ENCODE results near the gene KRTAP6-3. TPM values are rescaled to one million over a fixed set of nuclear protein-coding genes. Genes with fewer than 3 reads are reported as not detected.

The KRTAP6-3 gene
- total and polyA plus RNA-seq, 2 of the 13 experiments (the other 11 are each of a cell fraction or from before 2014, with no cell fraction given) = not detected

DNA sequence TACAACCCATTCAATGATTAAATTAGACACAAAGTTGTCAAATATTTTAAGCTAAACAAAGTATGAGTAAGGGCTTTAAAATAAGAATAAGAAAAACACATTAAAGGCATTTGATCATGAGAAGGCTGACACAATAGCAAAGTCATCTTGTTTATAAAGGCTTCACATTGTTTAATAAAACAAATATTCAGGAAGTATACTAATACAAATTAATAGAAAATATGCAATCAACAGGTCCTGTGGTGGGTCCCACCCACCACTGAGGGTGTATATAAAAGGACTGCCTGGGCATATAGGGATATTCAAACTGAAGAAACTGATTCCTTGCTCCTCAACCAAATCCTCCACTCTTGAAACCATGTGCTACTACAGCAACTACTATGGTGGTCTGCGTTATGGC is 42.7 kb downstream of the KRTAP6-3 start, which contains the start of gene KRTAP20-2:
Gene KRTAP20-2, plus strand, starts transcription at position 301 of the 400 bp plus-strand sequence. Its CDS starts 58 bp downstream, at position 359.
- Histone ChIP-seq H3K9ac (ENCODE audit: insufficient read depth, low read depth, low read length) (no peak within 1 kb of the TSS), H3K4me3 (replicated peaks in 1 of 3; ENCODE audit: insufficient read depth in 1 of 3, low read depth in 2 of 3, low read length in 3 of 3) (no peak within 1 kb of the TSS), H3K79me2 (ENCODE audit: insufficient read depth, low read length) (no peaks in the 10 kb centered on the region), H2AFZ (ENCODE audit: low read length) (no peak within 1 kb of the TSS), H3K4me1 (ENCODE audit: insufficient read depth, low read length) (no peaks in the 10 kb centered on the region), H3K36me3 (replicated peaks in 1 of 2; ENCODE audit: control insufficient read depth in 1 of 2, insufficient read depth in 2 of 2, low read length in 2 of 2) (no peaks in the 10 kb centered on the region), H3K27me3 (ENCODE audit: control insufficient read depth in 1 of 2, insufficient read depth in 2 of 2, low read length in 2 of 2) (no peaks in the 10 kb centered on the region), H3K4me2 (ENCODE audit: low read depth, low read length) (no peak within 1 kb of the TSS), H3K27ac (ENCODE audit: extremely low read length, insufficient read depth, low read length) (no peak within 1 kb of the TSS), H4K20me1 (ENCODE audit: insufficient read depth, low read length) (no peaks in the 10 kb centered on the region), H3K9me3 (ENCODE audit: low read length) (peaks cover 83% of the 10 kb centered on the region)
- CTCF ChIA-PET (ENCODE audit: low intra/inter-chr PET ratio, low total read pairs) = no interaction called here
- 0% methylated on average over 1 of the region's 1 CpG for WGBS (ENCODE audit: low lambda C conversion rate)
- BruUV-seq (replicated peaks) = no TSS peak
- TF ChIP-seq ZNF292 (CRISPR knock-in tag; IDR thresholded peaks at IDR 0.05; ENCODE audit: borderline replicate concordance, low read depth) = no peak
- no peak for TF ChIP-seq ZNF614 (CRISPR knock-in tag; IDR thresholded peaks at IDR 0.05; ENCODE audit: borderline replicate concordance)
- no peak for TF ChIP-seq ZNF572 (CRISPR knock-in tag; IDR thresholded peaks at IDR 0.05)
- TF ChIP-seq SP1 (IDR thresholded peaks at IDR 0.05) = no peak
- TF ChIP-seq SP1 (CRISPR knock-in tag; IDR thresholded peaks at IDR 0.05) = no peak
- TF ChIP-seq ZNF281 (CRISPR knock-in tag; IDR thresholded peaks at IDR 0.05; ENCODE audit: borderline replicate concordance) = no peak
- TF ChIP-seq, protein P1, sequence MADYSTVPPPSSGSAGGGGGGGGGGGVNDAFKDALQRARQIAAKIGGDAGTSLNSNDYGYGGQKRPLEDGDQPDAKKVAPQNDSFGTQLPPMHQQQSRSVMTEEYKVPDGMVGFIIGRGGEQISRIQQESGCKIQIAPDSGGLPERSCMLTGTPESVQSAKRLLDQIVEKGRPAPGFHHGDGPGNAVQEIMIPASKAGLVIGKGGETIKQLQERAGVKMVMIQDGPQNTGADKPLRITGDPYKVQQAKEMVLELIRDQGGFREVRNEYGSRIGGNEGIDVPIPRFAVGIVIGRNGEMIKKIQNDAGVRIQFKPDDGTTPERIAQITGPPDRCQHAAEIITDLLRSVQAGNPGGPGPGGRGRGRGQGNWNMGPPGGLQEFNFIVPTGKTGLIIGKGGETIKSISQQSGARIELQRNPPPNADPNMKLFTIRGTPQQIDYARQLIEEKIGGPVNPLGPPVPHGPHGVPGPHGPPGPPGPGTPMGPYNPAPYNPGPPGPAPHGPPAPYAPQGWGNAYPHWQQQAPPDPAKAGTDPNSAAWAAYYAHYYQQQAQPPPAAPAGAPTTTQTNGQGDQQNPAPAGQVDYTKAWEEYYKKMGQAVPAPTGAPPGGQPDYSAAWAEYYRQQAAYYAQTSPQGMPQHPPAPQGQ (CRISPR knock-in tag; IDR thresholded peaks at IDR 0.05; ENCODE audit: borderline replicate concordance) = no peak
- no peak for TF ChIP-seq ZNF598 (CRISPR knock-in tag; IDR thresholded peaks at IDR 0.05; ENCODE audit: borderline replicate concordance)
- no peak for TF ChIP-seq ZNF33B (CRISPR knock-in tag; IDR thresholded peaks at IDR 0.05)
- TF ChIP-seq SATB2 (CRISPR knock-in tag; IDR thresholded peaks at IDR 0.05) = no peak
- no peak for TF ChIP-seq PRPF4 (IDR thresholded peaks at IDR 0.05; ENCODE audit: low read depth, low read length, poor library complexity, severe bottlenecking)
- TF ChIP-seq PAXIP1 (CRISPR knock-in tag; conservative IDR thresholded peaks at IDR 0.05) = no peak
- TF ChIP-seq ZNF136 (CRISPR knock-in tag; IDR thresholded peaks at IDR 0.05; ENCODE audit: low read depth) = no peak
- no peak for TF ChIP-seq NFIB (CRISPR knock-in tag; IDR thresholded peaks at IDR 0.05; ENCODE audit: borderline replicate concordance)
- no peak for TF ChIP-seq HNRNPL (IDR thresholded peaks at IDR 0.05; ENCODE audit: low read depth, low read length)
- intact Hi-C loops (cut with micrococcal nuclease; ENCODE audit: unreplicated experiment) = no loop called here
- ATAC-seq = no peak
- no peak for FAIRE-seq
- in situ Hi-C loops (cut with HindIII; ENCODE audit: extremely low pct_ligation_motif_present, low pct_unique_long_range_greater_than_20kb) = no loop called here
- POLR2A ChIA-PET = no interaction called here
- DNase-seq (ENCODE audit: low spot score) = no peak
